ENCODE data around the gene OBSL1.

The OBSL1 gene

DNA sequence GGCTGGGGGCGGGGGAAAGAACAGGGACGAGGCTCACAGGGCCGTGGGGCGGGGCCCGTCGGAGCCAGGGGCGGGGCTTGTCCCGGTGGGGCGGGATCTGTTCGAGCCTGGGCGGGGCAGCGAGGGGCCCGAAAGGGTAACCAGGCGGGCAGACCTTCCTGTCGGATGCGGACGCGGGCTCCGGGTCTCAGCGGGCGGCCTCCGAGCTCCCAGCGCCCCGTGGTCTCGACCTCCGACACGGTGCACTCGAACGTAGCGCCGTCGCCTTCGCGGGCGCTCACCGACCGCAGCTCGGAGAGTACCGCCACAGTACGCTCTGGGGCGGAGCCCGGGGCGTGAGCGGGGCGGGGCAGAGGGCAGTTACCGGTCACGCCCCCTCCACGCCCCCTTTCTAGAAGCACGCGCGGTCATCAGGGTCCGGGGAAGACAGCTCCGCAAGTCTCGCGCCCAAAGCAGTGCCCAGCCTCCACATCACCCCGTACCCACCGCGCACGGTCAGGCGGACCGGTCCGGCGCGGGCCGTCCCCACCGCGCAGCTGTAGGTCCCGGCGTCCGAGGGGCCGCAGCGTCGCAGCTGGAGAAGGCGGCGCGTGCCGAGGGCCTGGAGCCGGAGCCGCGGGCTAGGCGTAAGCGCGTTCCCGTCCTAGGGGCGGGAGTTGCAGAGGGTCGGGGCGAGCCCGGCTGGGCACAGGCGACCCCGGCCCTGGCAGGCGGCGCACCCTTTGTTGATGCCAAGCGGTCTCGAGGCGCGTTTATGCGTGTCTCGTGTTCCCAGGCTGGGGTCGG is 18.8 kb downstream of the OBSL1 start:
- in situ Hi-C loops (cut with HindIII; ENCODE audit: low sequenced_read_pairs): no loop called here
- H3K4me3 ChIP-seq (ENCODE audit: low read depth, low read length): peak overlapping the region; percentile 44
- DNase-seq (ENCODE audit: low read depth, low spot score): peak; percentile 78
- TF ChIP-seq, protein P1, sequence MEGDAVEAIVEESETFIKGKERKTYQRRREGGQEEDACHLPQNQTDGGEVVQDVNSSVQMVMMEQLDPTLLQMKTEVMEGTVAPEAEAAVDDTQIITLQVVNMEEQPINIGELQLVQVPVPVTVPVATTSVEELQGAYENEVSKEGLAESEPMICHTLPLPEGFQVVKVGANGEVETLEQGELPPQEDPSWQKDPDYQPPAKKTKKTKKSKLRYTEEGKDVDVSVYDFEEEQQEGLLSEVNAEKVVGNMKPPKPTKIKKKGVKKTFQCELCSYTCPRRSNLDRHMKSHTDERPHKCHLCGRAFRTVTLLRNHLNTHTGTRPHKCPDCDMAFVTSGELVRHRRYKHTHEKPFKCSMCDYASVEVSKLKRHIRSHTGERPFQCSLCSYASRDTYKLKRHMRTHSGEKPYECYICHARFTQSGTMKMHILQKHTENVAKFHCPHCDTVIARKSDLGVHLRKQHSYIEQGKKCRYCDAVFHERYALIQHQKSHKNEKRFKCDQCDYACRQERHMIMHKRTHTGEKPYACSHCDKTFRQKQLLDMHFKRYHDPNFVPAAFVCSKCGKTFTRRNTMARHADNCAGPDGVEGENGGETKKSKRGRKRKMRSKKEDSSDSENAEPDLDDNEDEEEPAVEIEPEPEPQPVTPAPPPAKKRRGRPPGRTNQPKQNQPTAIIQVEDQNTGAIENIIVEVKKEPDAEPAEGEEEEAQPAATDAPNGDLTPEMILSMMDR (IDR thresholded peaks at IDR 0.05; ENCODE audit: low read depth, low read length): no peak

DNA sequence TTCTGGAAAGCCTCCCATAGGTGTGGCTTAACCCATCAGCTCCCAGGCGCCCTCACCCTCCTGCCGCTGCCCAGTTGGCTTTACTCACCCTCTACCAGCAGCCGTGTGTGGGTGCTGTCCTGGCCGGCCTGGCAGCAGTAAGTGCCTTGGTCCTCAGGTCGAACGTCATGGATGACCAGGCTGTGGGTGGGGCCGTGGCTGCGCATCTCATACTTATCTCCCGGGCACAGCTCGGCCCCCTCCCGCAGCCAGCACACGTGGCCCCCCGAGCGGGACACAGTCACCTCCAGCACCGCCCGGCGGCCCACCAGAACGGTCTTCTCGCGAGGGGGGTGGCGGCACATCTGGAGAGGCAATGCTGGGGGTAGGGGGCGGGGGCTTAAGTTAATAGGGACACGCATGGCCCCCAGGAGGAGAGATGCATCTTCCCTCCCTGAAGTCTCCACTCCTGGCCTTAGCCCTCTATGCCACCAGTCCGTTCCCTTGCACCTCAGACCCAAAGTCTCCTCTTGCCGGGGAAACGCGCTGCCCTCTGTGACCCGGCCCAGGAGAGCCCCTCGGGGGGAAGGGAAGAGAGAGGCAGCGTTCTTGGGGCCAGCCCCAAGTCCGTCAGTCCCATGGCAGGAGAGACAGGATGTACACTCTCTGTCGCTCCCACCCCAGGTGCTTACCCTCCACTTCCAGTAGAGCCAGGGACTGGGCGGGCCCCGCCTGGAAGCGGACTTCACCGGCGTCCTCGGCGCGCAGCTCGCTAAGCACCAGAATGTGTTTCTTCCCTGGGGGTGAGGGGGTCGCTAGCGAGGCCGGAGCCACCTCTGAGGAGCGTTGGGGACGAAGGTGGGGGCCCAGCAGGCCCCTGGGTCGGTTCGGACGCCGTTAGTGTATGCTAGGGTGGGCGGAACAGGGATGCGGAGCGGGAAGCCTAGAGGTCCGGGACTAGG is 19.6 kb downstream of the OBSL1 start:
- peak overlapping the region; percentile 44 for H3K4me3 ChIP-seq (ENCODE audit: low read depth, low read length)
- DNase-seq (ENCODE audit: low read depth, low spot score): peak; percentile 23
- TF ChIP-seq, protein P1 (IDR thresholded peaks at IDR 0.05; ENCODE audit: low read depth, low read length): peak; percentile 12
- in situ Hi-C loops (cut with HindIII; ENCODE audit: low sequenced_read_pairs): no loop called here

DNA sequence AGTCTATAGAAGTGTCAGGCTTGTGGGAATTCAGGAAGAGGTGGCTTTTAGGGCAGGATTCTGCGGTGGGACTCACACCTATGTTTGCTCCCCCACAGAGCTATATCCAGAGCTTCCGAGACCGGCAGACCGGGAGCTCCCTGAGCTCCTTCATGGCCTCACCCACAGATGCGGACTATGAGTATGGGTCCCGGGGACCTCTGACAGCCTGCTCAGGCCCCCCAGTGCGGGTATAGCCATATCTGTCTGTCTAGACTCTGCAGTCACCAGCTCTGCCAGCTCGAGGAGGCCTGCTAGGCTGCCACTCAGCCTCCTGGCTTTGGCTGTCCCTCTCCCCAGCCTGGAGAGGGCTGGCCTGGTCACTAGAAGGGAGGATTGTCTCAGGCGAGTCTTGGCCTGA is 21.7 kb downstream of the OBSL1 start:
- TF ChIP-seq, protein P1 (IDR thresholded peaks at IDR 0.05; ENCODE audit: low read depth, low read length): no peak
- H3K4me3 ChIP-seq (ENCODE audit: low read depth, low read length): no peak overlapping the region
- in situ Hi-C loops (cut with HindIII; ENCODE audit: low sequenced_read_pairs): no loop called here
- no peak for DNase-seq (ENCODE audit: low read depth, low spot score)

DNA sequence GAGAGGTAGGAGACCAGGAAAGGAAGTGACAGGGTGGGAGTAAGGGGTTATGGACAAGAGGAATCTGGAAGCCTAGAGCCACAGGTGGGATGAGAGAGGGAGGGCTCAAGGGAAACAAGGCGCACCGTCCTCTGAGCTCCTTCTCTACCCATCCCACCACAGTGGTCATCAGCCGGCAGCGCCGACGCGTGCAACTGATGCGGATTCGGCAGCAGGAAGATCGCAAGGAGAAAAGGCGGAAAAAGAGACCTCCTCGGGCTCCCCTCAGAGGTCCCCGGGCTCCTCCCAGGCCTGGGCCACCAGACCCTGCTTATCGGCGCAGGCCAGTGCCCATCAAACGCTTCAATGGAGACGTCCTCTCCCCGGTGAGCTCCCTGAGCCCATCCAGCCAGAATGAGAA is 22.3 kb downstream of the OBSL1 start:
- TF ChIP-seq, protein P1 (IDR thresholded peaks at IDR 0.05; ENCODE audit: low read depth, low read length): no peak
- in situ Hi-C loops (cut with HindIII; ENCODE audit: low sequenced_read_pairs): no loop called here
- DNase-seq (ENCODE audit: low read depth, low spot score): no peak
- no peak overlapping the region for H3K4me3 ChIP-seq (ENCODE audit: low read depth, low read length)

DNA sequence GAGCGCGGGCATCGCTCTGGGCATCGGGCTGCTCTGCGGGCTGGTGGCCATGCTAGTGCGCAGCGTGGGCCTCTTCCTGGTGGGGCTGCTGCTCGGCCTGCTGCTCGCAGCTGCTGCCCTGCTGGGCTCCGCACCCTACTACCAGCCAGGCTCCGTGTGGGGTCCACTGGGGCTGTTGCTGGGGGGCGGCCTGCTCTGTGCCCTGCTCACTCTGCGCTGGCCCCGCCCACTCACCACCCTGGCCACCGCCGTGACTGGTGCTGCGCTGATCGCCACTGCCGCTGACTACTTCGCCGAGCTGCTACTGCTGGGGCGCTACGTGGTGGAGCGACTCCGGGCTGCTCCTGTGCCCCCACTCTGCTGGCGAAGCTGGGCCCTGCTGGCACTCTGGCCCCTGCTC is 23.7 kb downstream of the OBSL1 start:
- TF ChIP-seq, protein P1 (IDR thresholded peaks at IDR 0.05; ENCODE audit: low read depth, low read length): no peak
- no peak for DNase-seq (ENCODE audit: low read depth, low spot score)
- no peak overlapping the region for H3K4me3 ChIP-seq (ENCODE audit: low read depth, low read length)
- in situ Hi-C loops (cut with HindIII; ENCODE audit: low sequenced_read_pairs): no loop called here

DNA sequence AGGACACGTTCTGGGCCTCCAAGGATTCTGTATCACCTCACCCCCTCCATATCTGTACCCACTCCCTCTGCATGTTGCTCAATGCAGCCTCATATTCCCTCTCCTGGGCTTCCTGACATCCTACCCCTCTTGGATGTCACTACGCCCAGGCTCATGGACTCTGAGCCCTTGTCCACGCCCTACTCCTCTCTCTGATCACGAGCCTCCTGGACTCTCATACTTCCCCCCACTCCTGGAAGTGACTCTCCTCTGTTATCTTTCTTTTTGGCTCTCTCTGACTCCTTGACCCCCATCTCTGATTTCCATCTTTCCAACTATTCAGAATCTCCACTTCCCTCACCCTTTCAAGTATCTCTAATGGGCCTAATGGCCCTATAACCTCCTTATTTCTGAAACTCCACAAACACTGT is 25.4 kb downstream of the OBSL1 start:
- DNase-seq (ENCODE audit: low read depth, low spot score): no peak
- TF ChIP-seq, protein P1 (IDR thresholded peaks at IDR 0.05; ENCODE audit: low read depth, low read length): no peak
- in situ Hi-C loops (cut with HindIII; ENCODE audit: low sequenced_read_pairs): no loop called here

More for the DNA sequence above, 25.4 kb downstream of the OBSL1 start:
- no peak overlapping the region for H3K4me3 ChIP-seq (ENCODE audit: low read depth, low read length)

Data from astrocyte of the spinal cord (primary cell).